Measurements from ENCODE around the gene ITPR2. TPM values are rescaled to one million over a fixed set of nuclear protein-coding genes. Genes with fewer than 3 reads are reported as not detected.
A peak's percentile ranks its signal among the peaks of the same experiment; 100 is the strongest.

ITPR2 gene
- total RNA-seq, 1 donor from 2014 or later: 16.7 TPM

GRCh38 chr12:26854031-26854390 lies 21.0 kb upstream of the ITPR2 start:
- no peaks in the 10 kb centered on the region for H3K4me1 Mint-ChIP-seq
- no peaks in the 10 kb centered on the region for H3K9me3 Mint-ChIP-seq
- H3K36me3 Mint-ChIP-seq (ENCODE audit: low read depth): no peaks in the 10 kb centered on the region
- no peak for DNase-seq (ENCODE audit: low read depth, low spot score)
- peak overlapping the region; percentile 24 for H3K27ac Mint-ChIP-seq (ENCODE audit: unreplicated experiment)
- no peak overlapping the region for H3K4me3 Mint-ChIP-seq
- peaks cover 3% of the 10 kb centered on the region for H3K27me3 Mint-ChIP-seq (ENCODE audit: low read depth)
- no peak for TF ChIP-seq CTCF (conservative IDR thresholded peaks at IDR 0.05)

GRCh38 chr12:26853303-26854030 lies 20.5 kb upstream of the ITPR2 start:
- TF ChIP-seq CTCF (conservative IDR thresholded peaks at IDR 0.05): peak; percentile 98
- Mint-ChIP-seq H3K4me1 (no peaks in the 10 kb centered on the region), H3K4me3 (no peak overlapping the region), H3K27ac (ENCODE audit: unreplicated experiment) (peak overlapping the region; percentile 24), H3K9me3 (no peaks in the 10 kb centered on the region), H3K36me3 (ENCODE audit: low read depth) (no peaks in the 10 kb centered on the region), H3K27me3 (ENCODE audit: low read depth) (peaks cover 4% of the 10 kb centered on the region)
- DNase-seq (ENCODE audit: low read depth, low spot score): peak; percentile 52

GRCh38 chr12:26851031-26851809 lies 18.2 kb upstream of the ITPR2 start:
- Mint-ChIP-seq H3K9me3 (no peaks in the 10 kb centered on the region), H3K4me3 (no peak overlapping the region), H3K27ac (ENCODE audit: unreplicated experiment) (no peak overlapping the region), H3K4me1 (no peaks in the 10 kb centered on the region), H3K27me3 (ENCODE audit: low read depth) (peaks cover 9% of the 10 kb centered on the region), H3K36me3 (ENCODE audit: low read depth) (no peaks in the 10 kb centered on the region)
- no peak for DNase-seq (ENCODE audit: low read depth, low spot score)
- no peak for TF ChIP-seq CTCF (conservative IDR thresholded peaks at IDR 0.05)

GRCh38 chr12:26848156-26848825 lies 15.3 kb upstream of the ITPR2 start:
- no peak overlapping the region for H3K27ac Mint-ChIP-seq (ENCODE audit: unreplicated experiment)

More at GRCh38 chr12:26848156-26848825, 15.3 kb upstream of the ITPR2 start:
- no peaks in the 10 kb centered on the region for H3K36me3 Mint-ChIP-seq (ENCODE audit: low read depth)
- H3K9me3 Mint-ChIP-seq: no peaks in the 10 kb centered on the region
- no peak for DNase-seq (ENCODE audit: low read depth, low spot score)
- TF ChIP-seq CTCF (conservative IDR thresholded peaks at IDR 0.05): no peak
- H3K4me1 Mint-ChIP-seq: no peaks in the 10 kb centered on the region
- H3K4me3 Mint-ChIP-seq: no peak overlapping the region
- H3K27me3 Mint-ChIP-seq (ENCODE audit: low read depth): peaks cover 9% of the 10 kb centered on the region
